Calu3 (cell line): Measurements from ENCODE around the gene TRIM37. TPM values are rescaled to one million over a fixed set of nuclear protein-coding genes. Genes with fewer than 3 reads are reported as not detected.
"Not testable (repeated sequence)": the region's sequence is repeated elsewhere in the genome, so short reads cannot be mapped to it uniquely, and the experiment has no call there.

Source experiments
- BruUV-seq: library from RNA; stranded (reverse); fragments of 400-500 nt; replicated peaks from 2 replicates; lab custom pipeline; 2021; lab: Mats Ljungman, UMichigan
- CTCF ChIA-PET: fragments of 300-600 bp; sonication (Branson Sonifier 250); formaldehyde crosslinking; loops from one replicate; lab custom pipeline; 2022; ENCODE audit warnings: antibody characterized with exemption; lab: Charles Lee
- DNase-seq: peaks from one replicate; pipeline ENCODE4 v3.0.0; 2022
- H3K27ac Mint-ChIP-seq: one replicate; pipeline ENCODE4 v1.8.0; 2022; ENCODE audit warnings: mixed read lengths; ENCODE audit not compliant: unreplicated experiment
- H3K27me3 Mint-ChIP-seq: one replicate; pipeline ENCODE4 v1.8.0; 2022; ENCODE audit warnings: mixed read lengths; ENCODE audit not compliant: unreplicated experiment
- H3K36me3 Mint-ChIP-seq: one replicate; pipeline ENCODE4 v1.8.0; 2022; ENCODE audit warnings: mild to moderate bottlenecking, moderate library complexity, mixed read lengths; ENCODE audit not compliant: insufficient read depth, unreplicated experiment
- H3K4me1 Mint-ChIP-seq: one replicate; pipeline ENCODE4 v1.8.0; 2022; ENCODE audit warnings: mild to moderate bottlenecking, low read depth, mixed read lengths; ENCODE audit not compliant: unreplicated experiment
- H3K4me3 Mint-ChIP-seq: one replicate; pipeline ENCODE4 v1.8.0; 2022; ENCODE audit warnings: mild to moderate bottlenecking, low read depth, moderate library complexity, mixed read lengths; ENCODE audit not compliant: unreplicated experiment
- H3K9me3 Mint-ChIP-seq: one replicate; pipeline ENCODE4 v1.8.0; 2022; ENCODE audit warnings: low read depth, mixed read lengths; ENCODE audit not compliant: unreplicated experiment
- intact Hi-C: fragments of 100-400 bp; cut with micrococcal nuclease; formaldehyde crosslinking; loops from one replicate; pipeline ENCODE4 v1.10.0; 2022; ENCODE audit not compliant: unreplicated experiment
- total RNA-seq: library from RNA; stranded (reverse); gene quantifications from 2 replicates; pipeline ENCODE4 v1.2.3, GENCODE V29; 2022
- TF ChIP-seq, protein P1 (sequence below): fragments of 200-600 bp; IDR thresholded peaks from one replicate; pipeline ENCODE4 v1.8.0; 2022; ENCODE audit warnings: antibody characterized with exemption; ENCODE audit not compliant: unreplicated experiment

Gene TRIM37
- total RNA-seq, 1 experiment from 2014 or later: 16.2 TPM

DNA sequence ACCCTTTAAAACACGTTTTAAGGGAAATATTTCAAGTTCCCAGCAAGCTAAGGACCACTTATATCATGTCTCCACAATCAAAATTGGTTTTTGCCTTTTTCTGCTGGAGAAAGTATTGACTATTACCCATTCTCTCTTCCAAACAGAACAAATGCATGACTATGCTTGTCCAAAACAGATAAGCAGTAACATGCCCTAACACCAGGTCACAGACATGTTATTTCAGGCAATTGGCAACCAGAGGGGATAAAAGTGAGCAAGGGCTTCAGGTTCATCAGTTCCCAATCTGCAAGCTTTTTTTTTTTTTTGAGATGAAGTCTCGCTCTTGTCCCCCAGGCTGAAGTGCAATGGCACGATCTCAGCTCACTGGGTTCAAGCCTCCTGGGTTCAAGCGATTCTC lies 33.3 kb upstream of the TRIM37 start:
- TF ChIP-seq, protein P1, sequence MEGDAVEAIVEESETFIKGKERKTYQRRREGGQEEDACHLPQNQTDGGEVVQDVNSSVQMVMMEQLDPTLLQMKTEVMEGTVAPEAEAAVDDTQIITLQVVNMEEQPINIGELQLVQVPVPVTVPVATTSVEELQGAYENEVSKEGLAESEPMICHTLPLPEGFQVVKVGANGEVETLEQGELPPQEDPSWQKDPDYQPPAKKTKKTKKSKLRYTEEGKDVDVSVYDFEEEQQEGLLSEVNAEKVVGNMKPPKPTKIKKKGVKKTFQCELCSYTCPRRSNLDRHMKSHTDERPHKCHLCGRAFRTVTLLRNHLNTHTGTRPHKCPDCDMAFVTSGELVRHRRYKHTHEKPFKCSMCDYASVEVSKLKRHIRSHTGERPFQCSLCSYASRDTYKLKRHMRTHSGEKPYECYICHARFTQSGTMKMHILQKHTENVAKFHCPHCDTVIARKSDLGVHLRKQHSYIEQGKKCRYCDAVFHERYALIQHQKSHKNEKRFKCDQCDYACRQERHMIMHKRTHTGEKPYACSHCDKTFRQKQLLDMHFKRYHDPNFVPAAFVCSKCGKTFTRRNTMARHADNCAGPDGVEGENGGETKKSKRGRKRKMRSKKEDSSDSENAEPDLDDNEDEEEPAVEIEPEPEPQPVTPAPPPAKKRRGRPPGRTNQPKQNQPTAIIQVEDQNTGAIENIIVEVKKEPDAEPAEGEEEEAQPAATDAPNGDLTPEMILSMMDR: no peak
- CTCF ChIA-PET: no interaction called here
- H3K36me3 Mint-ChIP-seq: no peaks in the 10 kb centered on the region
- H3K4me1 Mint-ChIP-seq: no peaks in the 10 kb centered on the region
- no peak overlapping the region for H3K4me3 Mint-ChIP-seq
- H3K27ac Mint-ChIP-seq: no peak overlapping the region
- intact Hi-C loops: no loop called here
- H3K9me3 Mint-ChIP-seq: no peaks in the 10 kb centered on the region
- no TSS peak for BruUV-seq
- no peaks in the 10 kb centered on the region for H3K27me3 Mint-ChIP-seq
- DNase-seq: no peak

DNA sequence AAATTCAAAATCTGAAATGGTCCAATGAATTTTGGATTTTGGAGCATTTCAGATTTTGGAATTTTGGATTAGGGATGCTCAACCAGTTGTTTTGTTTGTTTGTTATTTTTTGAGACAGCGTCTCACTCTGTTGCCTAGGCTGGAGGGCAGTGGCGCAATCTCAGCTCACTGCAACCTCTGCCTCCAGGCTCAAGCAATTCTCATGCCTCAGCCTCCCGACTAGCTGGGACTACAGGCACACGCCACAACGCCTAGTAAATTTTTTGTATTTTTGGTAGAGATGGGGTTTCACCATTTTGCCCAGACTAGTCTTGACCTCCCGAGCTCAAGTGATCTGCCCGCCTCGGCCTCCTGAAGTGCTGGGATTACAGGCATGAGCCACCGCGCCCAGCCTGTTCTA lies 31.7 kb upstream of the TRIM37 start:
- H3K9me3 Mint-ChIP-seq, H3K27me3 Mint-ChIP-seq, H3K27ac Mint-ChIP-seq, H3K4me3 Mint-ChIP-seq, intact Hi-C loops, H3K4me1 Mint-ChIP-seq, H3K36me3 Mint-ChIP-seq, CTCF ChIA-PET, BruUV-seq, DNase-seq: not testable (repeated sequence)

DNA sequence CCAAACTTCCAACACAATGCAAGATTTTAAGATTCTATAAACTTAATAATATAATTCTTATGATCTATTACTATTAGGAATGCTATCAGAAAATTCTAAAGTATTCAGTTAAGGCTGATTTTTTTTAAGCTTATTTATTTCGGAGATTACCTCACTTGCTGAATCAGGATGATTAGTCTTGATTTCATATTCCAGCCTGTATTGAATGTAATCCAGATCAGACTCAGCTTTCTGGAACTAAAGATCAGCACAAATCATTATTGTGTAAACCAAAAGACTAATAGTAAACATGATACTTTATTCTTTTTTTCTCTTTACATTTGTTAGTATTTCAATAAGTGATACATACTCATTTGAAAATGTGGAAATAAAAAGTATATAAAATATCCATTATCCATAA lies 24.5 kb upstream of the TRIM37 start:
- no peaks in the 10 kb centered on the region for H3K36me3 Mint-ChIP-seq
- H3K9me3 Mint-ChIP-seq: no peaks in the 10 kb centered on the region
- no peaks in the 10 kb centered on the region for H3K27me3 Mint-ChIP-seq
- CTCF ChIA-PET: interaction anchor here (0.7 kb wide), 1 partner anchor 71 kb away, joined by 3 read pairs; no protein-coding TSS in a partner anchor
- no peak for DNase-seq
- H3K4me3 Mint-ChIP-seq: no peak overlapping the region
- TF ChIP-seq, protein P1: no peak
- intact Hi-C loops: no loop called here
- H3K27ac Mint-ChIP-seq: no peak overlapping the region
- no TSS peak for BruUV-seq
- no peaks in the 10 kb centered on the region for H3K4me1 Mint-ChIP-seq

DNA sequence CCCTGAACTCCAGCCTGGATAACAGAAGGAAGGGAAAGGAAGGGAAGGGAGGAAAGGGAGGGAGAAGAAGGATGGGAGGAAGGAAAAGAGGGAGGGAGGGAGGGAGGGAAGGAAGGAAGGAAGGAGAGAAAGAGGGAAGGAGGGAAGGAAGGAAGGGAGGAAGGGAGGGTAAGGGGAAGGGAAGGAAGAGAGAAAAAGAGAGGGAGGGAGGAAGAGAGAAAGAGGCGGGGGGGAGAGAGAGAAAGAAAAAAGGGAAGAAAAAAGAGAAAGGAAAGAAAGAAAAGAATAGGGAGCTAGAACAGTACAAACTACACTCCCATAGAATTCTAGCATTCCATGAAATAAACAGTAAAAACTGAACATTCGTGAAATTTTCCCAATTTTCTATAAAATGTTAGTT lies 23.1 kb upstream of the TRIM37 start:
- no peaks in the 10 kb centered on the region for H3K27me3 Mint-ChIP-seq
- H3K27ac Mint-ChIP-seq: no peak overlapping the region
- TF ChIP-seq, protein P1: no peak
- no peaks in the 10 kb centered on the region for H3K36me3 Mint-ChIP-seq
- no peak for DNase-seq
- CTCF ChIA-PET: no interaction called here
- intact Hi-C loops: no loop called here
- H3K9me3 Mint-ChIP-seq: no peaks in the 10 kb centered on the region
- H3K4me1 Mint-ChIP-seq: no peaks in the 10 kb centered on the region
- no peak overlapping the region for H3K4me3 Mint-ChIP-seq
- BruUV-seq: no TSS peak

DNA sequence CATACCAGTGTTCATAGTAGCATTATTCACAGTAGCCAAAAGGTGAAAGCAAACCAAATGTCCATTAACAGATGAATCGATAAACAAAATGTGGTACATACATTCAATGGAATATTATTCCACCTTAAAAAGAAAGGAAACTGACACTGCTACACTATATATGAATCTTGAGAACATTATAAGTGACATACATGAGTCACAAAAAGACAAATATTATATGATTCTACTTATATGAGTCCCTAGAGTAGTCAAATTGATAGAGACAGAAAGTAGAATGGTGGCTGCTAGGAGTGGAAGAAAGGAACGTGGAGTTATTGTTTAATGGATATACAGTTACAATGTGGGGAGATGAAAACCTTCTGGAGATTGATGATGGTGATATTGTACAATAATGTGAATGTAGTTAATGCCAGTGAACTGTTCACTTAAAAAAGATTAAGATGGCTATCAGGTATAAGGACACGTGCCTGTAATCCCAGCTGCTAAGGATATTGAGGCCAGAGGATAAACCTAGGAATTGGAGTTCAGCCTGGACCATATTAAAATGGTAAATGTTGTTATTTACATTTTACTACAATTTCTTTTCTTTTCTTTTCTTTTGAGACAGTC lies 20.2 kb upstream of the TRIM37 start:
- intact Hi-C loops: no loop called here
- no peak overlapping the region for H3K27ac Mint-ChIP-seq
- BruUV-seq: no TSS peak

More for the DNA sequence above, 20.2 kb upstream of the TRIM37 start:
- Mint-ChIP-seq H3K36me3 (peaks cover 7% of the 10 kb centered on the region), H3K4me1 (no peaks in the 10 kb centered on the region), H3K27me3 (no peaks in the 10 kb centered on the region), H3K9me3 (no peaks in the 10 kb centered on the region), H3K4me3 (no peak overlapping the region)
- CTCF ChIA-PET: no interaction called here
- no peak for DNase-seq
- TF ChIP-seq, protein P1: no peak
